ENCODE measurements around the gene FOXR1. TPM values are rescaled to one million over a fixed set of nuclear protein-coding genes. Genes with fewer than 3 reads are reported as not detected.

FOXR1 gene
- total and polyA plus RNA-seq, 4 donors: not detected

GRCh38 chr11:119029340-119030028 is 57.9 kb downstream of the FOXR1 start:
- no peak for ATAC-seq (ENCODE audit: insufficient read depth, low FRiP score)
- Histone ChIP-seq H3K27ac (ENCODE audit: low read depth in 1 of 2, low read length in 1 of 2) (peak overlapping the region in 1 of 2 donors; percentile 1), H3K4me3 (no peak overlapping the region), H3K4me1 (ENCODE audit: control insufficient read depth in 5 of 5, insufficient read depth in 5 of 5, low read length in 5 of 5) (peaks cover 0 to 17% (median 9%) of the 10 kb centered on the region in 5 donors), H3K27me3 (ENCODE audit: control insufficient read depth in 3 of 3, insufficient read depth in 3 of 3, low read length in 2 of 3) (no peaks in the 10 kb centered on the region), H3K9me3 (ENCODE audit: control insufficient read depth in 4 of 4, insufficient read depth in 3 of 4, low read length in 3 of 4) (no peaks in the 10 kb centered on the region), H3K9ac (ENCODE audit: insufficient read depth in 1 of 2, low read length in 2 of 2) (no peak overlapping the region), H3K36me3 (ENCODE audit: control insufficient read depth in 4 of 4, insufficient read depth in 4 of 4, low read length in 4 of 4) (peaks cover 0 to 12% (median 7%) of the 10 kb centered on the region in 4 donors)
- TF ChIP-seq CTCF (IDR thresholded peaks at IDR 0.05; ENCODE audit: control extremely low read depth, extremely low read depth): no peak
- DNase-seq: peak in 2 of 3 donors; percentile 12 to 36
- 56 to 60% methylated on average over 10 of the region's 10 CpGs for WGBS, 2 donors

DNA sequence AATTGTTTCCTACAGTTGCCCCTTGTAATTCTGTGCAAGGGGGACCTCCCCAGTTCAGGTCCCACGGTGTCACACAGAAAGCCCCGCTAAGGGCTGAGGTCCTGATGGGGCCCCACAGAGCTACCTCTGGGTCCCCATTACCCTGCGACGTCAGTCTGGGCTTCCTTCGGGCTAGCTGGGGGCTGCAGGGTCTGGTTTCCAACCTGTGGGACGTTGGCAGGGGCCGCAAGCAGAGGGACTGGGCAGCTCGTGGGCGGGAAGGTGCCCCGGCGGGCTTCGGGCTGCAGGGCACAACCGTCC is 58.4 kb downstream of the FOXR1 start:
- Histone ChIP-seq H3K4me3 (peak overlapping the region; percentile 76), H3K27ac (ENCODE audit: low read depth in 1 of 2, low read length in 1 of 2) (peak overlapping the region in 1 of 2 donors; percentile 93), H3K9me3 (ENCODE audit: control insufficient read depth in 4 of 4, insufficient read depth in 3 of 4, low read length in 3 of 4) (no peaks in the 10 kb centered on the region), H3K4me1 (ENCODE audit: control insufficient read depth in 5 of 5, insufficient read depth in 5 of 5, low read length in 5 of 5) (peaks cover 0 to 15% (median 8%) of the 10 kb centered on the region in 5 donors), H3K36me3 (ENCODE audit: control insufficient read depth in 4 of 4, insufficient read depth in 4 of 4, low read length in 4 of 4) (peaks cover 0 to 8% (median 6%) of the 10 kb centered on the region in 4 donors), H3K27me3 (ENCODE audit: control insufficient read depth in 3 of 3, insufficient read depth in 3 of 3, low read length in 2 of 3) (no peaks in the 10 kb centered on the region), H3K9ac (ENCODE audit: insufficient read depth in 1 of 2, low read length in 2 of 2) (peak overlapping the region in 1 of 2 donors; percentile 2)
- ATAC-seq (ENCODE audit: insufficient read depth, low FRiP score): no peak
- DNase-seq: no peak
- TF ChIP-seq CTCF (IDR thresholded peaks at IDR 0.05; ENCODE audit: control extremely low read depth, extremely low read depth): no peak
- WGBS, 2 donors: 3 to 4% methylated on average over 13 of the region's 13 CpGs

- 0% methylated on average over 63 to 67 of the region's 67 CpGs for WGBS, 2 donors
- peak; percentile 93 for TF ChIP-seq CTCF (IDR thresholded peaks at IDR 0.05; ENCODE audit: control extremely low read depth, extremely low read depth)
Measured at GRCh38 chr11:119030329-119031047, 58.9 kb downstream of the FOXR1 start, which contains the start of gene SLC37A4. Gene SLC37A4 (minus strand): TSS chr11:119030877.

More at GRCh38 chr11:119030329-119031047, 58.9 kb downstream of the FOXR1 start, which contains the start of gene SLC37A4:
- Histone ChIP-seq H3K36me3 (ENCODE audit: control insufficient read depth in 4 of 4, insufficient read depth in 4 of 4, low read length in 4 of 4) (peaks cover 0 to 5% (median 3%) of the 10 kb centered on the region in 4 donors), H3K4me1 (ENCODE audit: control insufficient read depth in 5 of 5, insufficient read depth in 5 of 5, low read length in 5 of 5) (peaks cover 0 to 15% (median 6%) of the 10 kb centered on the region in 5 donors), H3K27me3 (ENCODE audit: control insufficient read depth in 3 of 3, insufficient read depth in 3 of 3, low read length in 2 of 3) (no peaks in the 10 kb centered on the region), H3K27ac (ENCODE audit: low read depth in 1 of 2, low read length in 1 of 2) (peak within 1 kb of the TSS; percentile 26 to 93), H3K4me3 (peak within 1 kb of the TSS; percentile 76), H3K9me3 (ENCODE audit: control insufficient read depth in 4 of 4, insufficient read depth in 3 of 4, low read length in 3 of 4) (no peaks in the 10 kb centered on the region), H3K9ac (ENCODE audit: insufficient read depth in 1 of 2, low read length in 2 of 2) (peak within 1 kb of the TSS; percentile 2 to 14)
- DNase-seq (peak; percentile 95 to 97 (median 96)), ATAC-seq (ENCODE audit: insufficient read depth, low FRiP score) (peak; percentile 97)

Small RNA genes within 50 kb of the gene (small RNA-seq; reads per million reads assigned to genes)
- gene AP003392.2 (ENCODE audit: low replicate concordance): not detected
- gene RF00017 (ENCODE audit: low replicate concordance): not detected
- gene RF00019 (ENCODE audit: low replicate concordance): not detected
- not detected for gene RN7SL688P (ENCODE audit: low replicate concordance)

Other genes with a start within 250 kb of the FOXR1 start
- gene DDX6, start 180.6 kb upstream of the FOXR1 start, total RNA-seq: 100 to 1,000 TPM in 1 of 2 donors, 10 to 100 TPM in 1; 96.8 to 209 TPM
- 10 to 100 TPM; 19.9 to 26.5 TPM for gene DDX6, start 180.6 kb upstream of the FOXR1 start, polyA plus RNA-seq
- gene CXCR5, start 87.9 kb upstream of the FOXR1 start, total RNA-seq: under 1 TPM in 1 of 2 donors, not detected in 1; 0.48 TPM
- gene CXCR5, start 87.9 kb upstream of the FOXR1 start, polyA plus RNA-seq: under 1 TPM; 0.16 to 0.65 TPM
- 10 to 100 TPM; 39.6 to 91.0 TPM for gene BCL9L, start 45.8 kb upstream of the FOXR1 start, total RNA-seq
- 10 to 100 TPM; 23.3 to 30.4 TPM for gene BCL9L, start 45.8 kb upstream of the FOXR1 start, polyA plus RNA-seq
- gene UPK2, start 15.5 kb upstream of the FOXR1 start, total RNA-seq: not detected
- gene UPK2, start 15.5 kb upstream of the FOXR1 start, polyA plus RNA-seq: under 1 TPM in 1 of 2 donors, not detected in 1; 0.07 TPM
- gene CENATAC, start 26.4 kb downstream of the FOXR1 start, total RNA-seq: 10 to 100 TPM; 47.1 to 59.9 TPM
- 10 to 100 TPM; 12.3 to 97.5 TPM for gene CENATAC, start 26.4 kb downstream of the FOXR1 start, polyA plus RNA-seq
- gene RPS25, start 46.6 kb downstream of the FOXR1 start, total RNA-seq: 100 to 1,000 TPM; 483 to 780 TPM
- 1,000 to 10,000 TPM; 1,136 to 2,643 TPM for gene RPS25, start 46.6 kb downstream of the FOXR1 start, polyA plus RNA-seq
- 10 to 100 TPM; 45.8 to 71.4 TPM for gene TRAPPC4, start 47.0 kb downstream of the FOXR1 start, total RNA-seq
- 10 to 100 TPM; 43.0 to 63.1 TPM for gene TRAPPC4, start 47.0 kb downstream of the FOXR1 start, polyA plus RNA-seq
- 10 to 100 TPM in 1 of 2 donors, 1 to 10 TPM in 1; 8.2 to 16.2 TPM for gene SLC37A4, start 59.1 kb downstream of the FOXR1 start, total RNA-seq
- gene SLC37A4, start 59.1 kb downstream of the FOXR1 start, polyA plus RNA-seq: 10 to 100 TPM; 13.5 to 13.6 TPM
- gene HYOU1, start 85.4 kb downstream of the FOXR1 start, total RNA-seq: 100 to 1,000 TPM in 1 of 2 donors, 10 to 100 TPM in 1; 46.6 to 252 TPM
- 100 to 1,000 TPM in 1 of 2 donors, 10 to 100 TPM in 1; 59.7 to 152 TPM for gene HYOU1, start 85.4 kb downstream of the FOXR1 start, polyA plus RNA-seq
- 10 to 100 TPM; 34.6 to 36.0 TPM for gene VPS11, start 96.1 kb downstream of the FOXR1 start, total RNA-seq
- 10 to 100 TPM; 33.8 to 56.1 TPM for gene VPS11, start 96.1 kb downstream of the FOXR1 start, polyA plus RNA-seq
- gene HMBS, start 113.1 kb downstream of the FOXR1 start, total RNA-seq: 10 to 100 TPM; 11.7 to 31.5 TPM
- 10 to 100 TPM; 31.5 to 33.3 TPM for gene HMBS, start 113.1 kb downstream of the FOXR1 start, polyA plus RNA-seq
- gene DPAGT1, start 130.1 kb downstream of the FOXR1 start, total RNA-seq: 10 to 100 TPM; 29.4 to 50.9 TPM
- gene DPAGT1, start 130.1 kb downstream of the FOXR1 start, polyA plus RNA-seq: 10 to 100 TPM; 19.0 to 36.7 TPM
- gene C2CD2L, start 135.6 kb downstream of the FOXR1 start, total RNA-seq: 10 to 100 TPM in 1 of 2 donors, 1 to 10 TPM in 1; 6.5 to 20.7 TPM
- gene C2CD2L, start 135.6 kb downstream of the FOXR1 start, polyA plus RNA-seq: 10 to 100 TPM; 11.6 to 13.7 TPM
- 10 to 100 TPM; 21.2 to 24.5 TPM for gene HINFP, start 149.8 kb downstream of the FOXR1 start, total RNA-seq
- gene HINFP, start 149.8 kb downstream of the FOXR1 start, polyA plus RNA-seq: 10 to 100 TPM; 10.4 to 14.3 TPM
- under 1 TPM in 1 of 2 donors, not detected in 1; 0.28 TPM for gene ABCG4, start 177.3 kb downstream of the FOXR1 start, total RNA-seq
- gene ABCG4, start 177.3 kb downstream of the FOXR1 start, polyA plus RNA-seq: under 1 TPM; 0.03 to 0.10 TPM
- gene NLRX1, start 197.0 kb downstream of the FOXR1 start, total RNA-seq: 10 to 100 TPM; 12.5 to 22.6 TPM
- 10 to 100 TPM in 1 of 2 donors, 1 to 10 TPM in 1; 5.1 to 10.7 TPM for gene NLRX1, start 197.0 kb downstream of the FOXR1 start, polyA plus RNA-seq
- under 1 TPM in 1 of 2 donors, not detected in 1; 0.37 TPM for gene NHERF4, start 213.7 kb downstream of the FOXR1 start, total RNA-seq
- under 1 TPM in 1 of 2 donors, not detected in 1; 0.96 TPM for gene NHERF4, start 213.7 kb downstream of the FOXR1 start, polyA plus RNA-seq
- 10 to 100 TPM; 21.8 to 25.1 TPM for gene CBL, start 234.6 kb downstream of the FOXR1 start, total RNA-seq
- 10 to 100 TPM in 1 of 2 donors, 1 to 10 TPM in 1; 8.7 to 10.3 TPM for gene CBL, start 234.6 kb downstream of the FOXR1 start, polyA plus RNA-seq

Measured in lung (tissue), 13 donors.